Hepatocyte (in vitro differentiated cells): Measurements from ENCODE around the gene GNB1L. TPM values are rescaled to one million over a fixed set of nuclear protein-coding genes. Genes with fewer than 3 reads are reported as not detected.

ENCODE experiments used
- DNase-seq: peaks from one replicate; pipeline ENCODE4 v3.0.0-alpha.2; 2016; ENCODE audit warnings: low spot score
- H2AFZ ChIP-seq: fragments of 200-600 bp; sonication (generic); 2 replicates; pipeline ENCODE4 v1.6.0; 2016; ENCODE audit warnings: antibody characterized with exemption, mild to moderate bottlenecking
- H3K27ac ChIP-seq: fragments of 200-600 bp; sonication (generic); 2 replicates; pipeline ENCODE4 v1.5.1; 2016; ENCODE audit warnings: mild to moderate bottlenecking
- H3K27me3 ChIP-seq: fragments of 200-600 bp; sonication (generic); 2 replicates; pipeline ENCODE4 v1.6.1; 2016
- H3K36me3 ChIP-seq: fragments of 200-600 bp; sonication (generic); replicated peaks from 2 replicates; pipeline ENCODE4 v1.5.1; 2016; ENCODE audit warnings: low read depth; ENCODE audit not compliant: insufficient read depth
- H3K4me1 ChIP-seq: fragments of 200-600 bp; sonication (generic); 2 replicates; pipeline ENCODE4 v1.5.1; 2016; ENCODE audit warnings: mild to moderate bottlenecking, moderate library complexity; ENCODE audit not compliant: insufficient read depth
- H3K4me2 ChIP-seq: fragments of 200-600 bp; sonication (generic); 2 replicates; pipeline ENCODE4 v1.6.0; 2016
- H3K4me3 ChIP-seq: fragments of 200-600 bp; sonication (generic); 2 replicates; pipeline ENCODE4 v1.5.1; 2016; ENCODE audit warnings: mild to moderate bottlenecking
- H3K79me2 ChIP-seq: fragments of 200-600 bp; sonication (generic); 2 replicates; pipeline ENCODE4 v1.6.0; 2017; ENCODE audit warnings: mild to moderate bottlenecking
- H3K9me2 ChIP-seq: fragments of 200-600 bp; sonication (generic); replicated peaks from 2 replicates; pipeline ENCODE4 v1.6.0; 2017; ENCODE audit warnings: mild to moderate bottlenecking; ENCODE audit not compliant: insufficient read depth
- H3K9me3 ChIP-seq: fragments of 200-600 bp; sonication (generic); 2 replicates; pipeline ENCODE4 v1.5.1; 2016; ENCODE audit warnings: low read depth, mild to moderate bottlenecking
- H4K20me1 ChIP-seq: fragments of 200-600 bp; sonication (generic); 2 replicates; pipeline ENCODE4 v1.6.0; 2016; ENCODE audit warnings: mild to moderate bottlenecking; ENCODE audit not compliant: insufficient read depth, poor library complexity, severe bottlenecking
- EZH2 ChIP-seq: fragments of 200-600 bp; sonication (generic); IDR thresholded peaks from 2 replicates; pipeline ENCODE4 v1.6.1; 2016; ENCODE audit warnings: antibody characterized with exemption, mild to moderate bottlenecking, borderline replicate concordance
- EZH2phosphoT487 ChIP-seq: fragments of 200-600 bp; sonication (generic); IDR thresholded peaks from one replicate; pipeline ENCODE4 v1.6.1; 2018; ENCODE audit warnings: antibody characterized with exemption, mild to moderate bottlenecking, low read depth, moderate library complexity; ENCODE audit not compliant: unreplicated experiment, severe bottlenecking
- WGBS: methylation state at CpG from one replicate; pipeline ENCODE4 v1.1.6; 2016; ENCODE audit warnings: low lambda C conversion rate; ENCODE audit errors: missing lambda C conversion rate; 5-methylcytosine and 5-hydroxymethylcytosine counted together
- polyA plus RNA-seq: library from polyadenylated mRNA; unstranded; fragments of >200 nt; fragmentation: Nextera tagmentation; extraction: Ambion mirVana; gene quantifications from 2 replicates; pipeline ENCODE4 v1.2.1, GENCODE V29; 2016
- total RNA-seq: library from RNA; depleted of rRNA; stranded (reverse); fragments of >200 nt; gene quantifications from 2 replicates; pipeline ENCODE4 v1.2.3, GENCODE V29; 2014
- TF ChIP-seq, protein P1 (sequence below): fragments of 200-600 bp; sonication (generic); IDR thresholded peaks from 2 replicates; pipeline ENCODE4 v1.5.1; 2016; ENCODE audit warnings: antibody characterized with exemption, mild to moderate bottlenecking; ENCODE audit not compliant: poor library complexity

The GNB1L gene
- total and polyA plus RNA-seq, 2 experiments from 2014 or later, result 4.1 to 8.5 TPM

DNA sequence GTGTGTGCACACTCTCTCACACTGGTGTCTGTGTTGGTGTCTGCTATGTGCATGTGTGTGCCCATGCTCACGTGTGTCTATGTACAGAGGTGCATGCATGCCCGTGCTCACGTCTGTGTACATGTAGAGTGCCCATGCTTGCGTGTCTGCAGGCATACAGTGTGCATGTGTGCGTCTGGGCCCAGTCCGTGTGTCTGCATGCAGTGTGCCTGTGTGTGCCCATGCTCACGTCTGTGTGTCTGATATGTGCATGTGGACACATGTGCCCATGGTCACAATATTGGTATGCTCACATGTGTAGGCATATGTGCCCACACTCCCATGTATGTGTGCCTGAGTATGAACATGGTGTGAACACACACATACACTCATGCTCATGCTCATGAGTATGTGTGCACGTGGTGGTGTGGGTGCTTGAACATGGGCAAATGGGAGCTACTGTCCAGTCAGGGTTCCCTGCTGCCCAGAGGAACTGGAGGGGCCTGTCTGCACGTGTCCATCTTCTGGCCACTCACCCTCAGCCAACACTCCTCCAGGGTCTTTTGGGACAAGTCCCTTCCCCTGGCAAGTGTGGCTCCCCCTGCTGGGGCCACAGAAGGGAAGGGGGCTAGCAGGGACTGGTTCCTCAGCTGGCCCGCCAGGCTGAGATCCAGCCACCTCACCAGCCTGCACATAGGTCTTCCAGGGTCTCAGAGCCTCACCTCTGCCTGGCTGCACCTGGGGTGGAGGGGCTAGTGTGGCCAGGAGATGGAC lies 101.4 kb downstream of the GNB1L start:
- Histone ChIP-seq H3K27ac (no peak overlapping the region), H3K4me2 (no peak overlapping the region), H3K79me2 (no peaks in the 10 kb centered on the region), H3K36me3 (no peaks in the 10 kb centered on the region), H4K20me1 (no peaks in the 10 kb centered on the region), H3K4me1 (peaks cover 10% of the 10 kb centered on the region), H2AFZ (no peak overlapping the region), H3K9me3 (no peaks in the 10 kb centered on the region), H3K4me3 (no peak overlapping the region), H3K9me2 (no peaks in the 10 kb centered on the region), H3K27me3 (peaks cover 71% of the 10 kb centered on the region)
- no peak for DNase-seq
- TF ChIP-seq, protein P1, sequence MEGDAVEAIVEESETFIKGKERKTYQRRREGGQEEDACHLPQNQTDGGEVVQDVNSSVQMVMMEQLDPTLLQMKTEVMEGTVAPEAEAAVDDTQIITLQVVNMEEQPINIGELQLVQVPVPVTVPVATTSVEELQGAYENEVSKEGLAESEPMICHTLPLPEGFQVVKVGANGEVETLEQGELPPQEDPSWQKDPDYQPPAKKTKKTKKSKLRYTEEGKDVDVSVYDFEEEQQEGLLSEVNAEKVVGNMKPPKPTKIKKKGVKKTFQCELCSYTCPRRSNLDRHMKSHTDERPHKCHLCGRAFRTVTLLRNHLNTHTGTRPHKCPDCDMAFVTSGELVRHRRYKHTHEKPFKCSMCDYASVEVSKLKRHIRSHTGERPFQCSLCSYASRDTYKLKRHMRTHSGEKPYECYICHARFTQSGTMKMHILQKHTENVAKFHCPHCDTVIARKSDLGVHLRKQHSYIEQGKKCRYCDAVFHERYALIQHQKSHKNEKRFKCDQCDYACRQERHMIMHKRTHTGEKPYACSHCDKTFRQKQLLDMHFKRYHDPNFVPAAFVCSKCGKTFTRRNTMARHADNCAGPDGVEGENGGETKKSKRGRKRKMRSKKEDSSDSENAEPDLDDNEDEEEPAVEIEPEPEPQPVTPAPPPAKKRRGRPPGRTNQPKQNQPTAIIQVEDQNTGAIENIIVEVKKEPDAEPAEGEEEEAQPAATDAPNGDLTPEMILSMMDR, result no peak
- no peak for TF ChIP-seq EZH2phosphoT487
- no peak for TF ChIP-seq EZH2
- WGBS, result 83% methylated on average over 10 of the region's 10 CpGs

DNA sequence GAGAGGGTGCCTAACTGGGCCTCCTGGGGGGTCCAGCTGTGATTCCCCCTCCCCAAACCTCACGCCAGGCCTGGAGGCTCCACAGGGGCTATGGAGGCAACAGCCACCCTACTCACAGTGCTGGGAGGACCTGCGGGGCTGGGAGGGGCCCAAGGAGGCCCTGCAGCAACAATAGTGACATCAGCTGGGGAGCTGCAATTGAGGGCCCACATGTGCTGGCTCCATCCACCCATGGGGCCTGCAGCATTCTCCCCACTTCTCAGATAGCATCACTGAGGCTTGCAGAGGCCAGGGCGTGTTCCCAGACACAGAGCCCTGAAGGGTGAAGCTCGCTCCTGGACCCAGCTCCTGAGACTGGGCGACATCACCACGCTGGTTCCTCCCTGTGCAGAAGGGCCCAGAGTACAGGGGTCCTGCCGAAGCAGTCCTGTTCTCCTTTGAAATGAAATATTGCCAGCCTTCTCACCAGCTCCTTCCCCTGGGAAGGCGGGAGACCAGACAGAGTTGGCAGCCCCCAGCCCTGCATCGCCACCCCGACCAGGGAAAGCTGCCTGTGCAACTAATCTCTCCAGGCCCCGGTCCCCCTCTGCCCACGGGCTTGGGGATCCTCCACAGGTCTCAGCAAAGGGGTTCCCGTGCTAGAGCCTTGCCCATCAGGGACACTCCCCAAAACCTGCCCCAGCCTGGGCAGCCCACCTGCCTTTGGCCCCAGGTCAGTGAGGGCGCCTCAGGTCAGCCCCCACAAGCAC lies 103.0 kb downstream of the GNB1L start:
- Histone ChIP-seq H3K27me3 (peaks cover 55% of the 10 kb centered on the region), H3K9me2 (no peaks in the 10 kb centered on the region), H3K4me3 (no peak overlapping the region), H3K27ac (no peak overlapping the region), H2AFZ (no peak overlapping the region), H3K4me2 (no peak overlapping the region), H3K79me2 (no peaks in the 10 kb centered on the region), H3K9me3 (no peaks in the 10 kb centered on the region), H4K20me1 (no peaks in the 10 kb centered on the region), H3K36me3 (no peaks in the 10 kb centered on the region), H3K4me1 (peaks cover 5% of the 10 kb centered on the region)
- 93% methylated on average over 14 of the region's 14 CpGs for WGBS
- TF ChIP-seq, protein P1, result no peak
- TF ChIP-seq EZH2 (no peak), EZH2phosphoT487 (no peak)
- DNase-seq, result no peak

DNA sequence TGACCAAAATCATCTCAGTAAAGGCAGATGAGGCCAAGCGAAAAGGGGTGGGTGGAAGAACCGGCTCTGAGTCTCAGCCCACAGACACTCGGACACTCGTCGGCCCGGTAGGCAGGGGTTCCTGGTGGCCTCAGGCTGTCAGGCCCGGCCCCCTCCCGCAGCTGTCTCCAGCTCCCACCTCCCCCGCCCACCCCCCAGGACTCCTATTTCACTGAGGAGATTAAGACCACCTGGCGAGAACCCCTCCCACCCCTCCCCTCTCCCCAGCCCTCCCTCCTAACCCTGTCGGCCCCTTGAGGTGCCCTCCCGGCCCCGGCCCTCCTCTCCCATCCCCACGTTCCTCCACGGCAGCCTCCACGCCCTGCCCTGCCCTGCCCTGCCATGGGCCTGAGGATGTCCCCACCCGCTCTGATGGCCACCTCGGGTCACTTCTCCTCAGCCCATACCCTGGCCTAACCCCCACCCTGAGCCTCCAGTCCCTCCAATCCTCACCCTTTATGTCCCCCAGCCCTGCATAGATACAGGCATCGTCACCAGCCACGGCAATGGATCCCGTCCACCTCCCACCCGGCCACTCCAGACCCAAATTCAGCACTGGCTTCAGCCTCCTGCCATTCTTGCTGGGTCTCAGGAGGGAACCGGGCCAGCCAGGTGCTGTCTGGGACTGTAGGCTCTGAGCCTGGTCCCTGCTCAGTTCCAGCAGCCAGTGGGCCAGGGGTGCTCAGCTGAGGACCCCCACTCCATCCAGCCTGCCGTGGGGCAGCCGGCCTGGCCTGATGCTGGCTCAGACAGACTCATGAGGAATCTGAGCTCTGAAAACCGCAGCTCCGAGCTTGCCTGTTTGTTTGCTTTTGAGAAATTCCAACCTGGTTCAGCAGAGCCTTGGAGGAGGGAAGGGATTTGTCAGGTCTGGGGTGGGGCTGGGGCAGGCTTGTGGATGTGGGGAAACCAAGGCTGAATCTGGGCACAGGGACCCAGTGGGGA lies 103.9 kb downstream of the GNB1L start:
- Histone ChIP-seq H3K79me2 (no peaks in the 10 kb centered on the region), H3K9me3 (no peaks in the 10 kb centered on the region), H2AFZ (no peak overlapping the region), H3K4me3 (no peak overlapping the region), H3K4me1 (peaks cover 4% of the 10 kb centered on the region), H3K4me2 (no peak overlapping the region), H3K9me2 (no peaks in the 10 kb centered on the region), H3K27me3 (peaks cover 46% of the 10 kb centered on the region), H3K27ac (no peak overlapping the region), H4K20me1 (no peaks in the 10 kb centered on the region), H3K36me3 (no peaks in the 10 kb centered on the region)
- no peak for TF ChIP-seq EZH2phosphoT487
- no peak for TF ChIP-seq EZH2
- WGBS, result 62% methylated on average over 18 of the region's 27 CpGs
- DNase-seq, result no peak
